ENCODE results near the gene ADK.

DNA sequence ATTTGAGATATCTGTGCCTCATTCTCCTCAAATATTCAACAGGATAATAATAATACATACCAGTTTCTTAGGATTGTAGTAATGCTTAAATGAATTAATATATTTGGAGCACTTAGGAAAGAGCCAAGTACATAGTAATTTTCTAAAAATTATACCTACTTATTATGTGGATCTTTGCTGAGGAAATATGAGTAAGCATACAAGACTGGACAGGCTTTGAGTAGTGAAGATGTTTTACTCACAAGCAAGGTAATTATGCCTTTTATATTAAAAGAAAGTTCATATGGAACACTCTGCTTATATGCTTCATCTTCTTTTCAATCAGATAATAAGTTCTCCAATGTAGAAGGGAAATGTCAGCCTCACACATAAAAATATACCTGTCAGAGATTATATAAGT lies 337.9 kb downstream of the ADK start:
- TF ChIP-seq POLR2AphosphoS5 (IDR thresholded peaks at IDR 0.05; ENCODE audit: low read depth, low read length) = no peak
- no peak for TF ChIP-seq TAF1 (IDR thresholded peaks at IDR 0.05; ENCODE audit: borderline replicate concordance, insufficient read depth, low read length)
